GM19193 (cell line): Measurements from ENCODE around the gene VAC14.

Experiments used
- POLR2A ChIP-seq: IDR thresholded peaks from 4 replicates; pipeline ENCODE4 v1.6.1; 2011; ENCODE audit not compliant: insufficient read depth, insufficient read length; ENCODE audit errors: extremely low read depth

The VAC14 gene

GRCh38 chr16:70682239-70683145 lies 118.5 kb downstream of the VAC14 start:
- no peak for TF ChIP-seq POLR2A

DNA sequence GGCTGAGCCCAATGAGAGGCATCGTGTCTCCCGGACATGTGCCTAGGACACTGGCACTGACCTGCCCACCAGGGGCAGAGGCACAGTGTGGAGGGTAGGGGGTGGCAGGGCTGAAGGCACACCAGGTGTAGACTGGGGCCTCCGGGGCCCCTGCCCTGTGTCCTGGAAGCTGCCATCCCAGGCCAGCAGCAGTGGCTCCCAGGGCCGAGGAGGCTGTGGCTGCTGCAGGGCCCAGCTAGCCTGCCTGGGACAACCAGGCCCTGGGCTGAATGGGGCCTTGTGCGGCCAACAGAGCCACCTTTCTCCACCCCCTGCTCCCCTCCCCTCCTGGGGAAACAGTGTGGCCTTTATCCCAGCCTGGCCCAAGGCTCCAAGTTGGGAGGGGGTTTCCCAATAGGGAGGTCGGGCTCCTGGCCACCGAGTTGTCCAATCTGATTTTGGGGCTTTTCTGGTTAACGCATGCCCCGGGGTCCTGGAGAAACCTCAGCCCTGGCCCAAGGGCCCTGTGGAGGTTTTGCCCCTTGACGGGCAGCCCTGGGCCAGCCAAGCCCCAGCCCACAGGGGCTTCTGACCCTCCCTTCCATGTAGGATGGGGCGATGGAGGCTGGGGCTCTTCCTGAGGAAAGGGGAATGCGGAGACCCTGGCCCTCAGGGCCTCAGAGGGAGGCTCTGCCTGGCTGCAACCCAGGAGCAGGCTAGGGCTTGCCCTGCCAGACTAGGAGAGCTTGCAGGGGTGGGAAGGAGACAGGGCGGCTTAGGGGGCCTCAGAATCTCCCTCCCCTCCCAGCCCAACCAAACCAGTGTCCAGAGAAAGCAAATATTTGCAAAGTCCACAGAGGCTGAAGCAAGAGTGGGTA lies 119.3 kb downstream of the VAC14 start:
- TF ChIP-seq POLR2A, result no peak

DNA sequence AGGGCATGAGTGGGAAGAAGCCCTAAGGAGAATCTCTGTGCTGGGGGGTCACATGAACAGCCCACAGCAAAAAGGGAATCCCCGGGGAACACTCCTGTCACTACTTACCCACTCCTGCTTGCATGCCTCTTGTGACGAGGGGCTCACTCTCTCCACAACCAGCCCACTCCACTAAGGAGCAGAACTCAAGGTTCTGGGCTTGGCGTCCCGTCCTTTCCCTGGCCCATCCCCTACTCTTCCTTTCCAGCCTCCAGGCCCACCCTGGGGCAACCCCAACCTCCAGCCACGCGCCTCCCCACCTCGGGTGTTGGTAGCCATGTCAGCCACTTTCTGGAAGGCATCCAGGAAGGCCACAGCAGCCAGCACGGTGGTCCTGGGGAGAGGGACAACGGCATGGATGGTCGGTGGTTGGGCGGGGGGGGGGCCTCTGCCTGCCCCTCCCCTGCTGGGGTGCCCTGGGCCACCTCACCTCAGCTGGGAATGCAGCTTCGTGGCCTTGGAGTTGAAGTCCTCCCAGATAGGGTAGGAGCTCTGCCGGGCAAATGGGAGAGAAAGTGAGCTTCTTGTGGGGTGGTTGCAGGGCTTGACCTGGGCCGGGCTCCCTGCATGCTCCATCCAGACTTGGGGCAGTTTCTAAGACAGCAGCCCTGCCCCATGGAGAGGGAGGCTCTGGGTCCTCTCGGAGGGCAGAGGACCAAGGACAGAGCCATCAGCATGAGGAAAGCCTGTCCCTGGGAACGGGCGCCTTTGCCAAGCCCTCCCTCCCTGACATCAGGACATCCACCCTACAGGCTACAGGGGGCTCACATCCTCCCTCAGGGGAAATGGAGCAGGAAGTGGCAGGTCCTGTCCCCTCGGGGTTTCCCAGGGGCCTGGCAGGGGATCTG lies 120.2 kb downstream of the VAC14 start:
- no peak for TF ChIP-seq POLR2A

DNA sequence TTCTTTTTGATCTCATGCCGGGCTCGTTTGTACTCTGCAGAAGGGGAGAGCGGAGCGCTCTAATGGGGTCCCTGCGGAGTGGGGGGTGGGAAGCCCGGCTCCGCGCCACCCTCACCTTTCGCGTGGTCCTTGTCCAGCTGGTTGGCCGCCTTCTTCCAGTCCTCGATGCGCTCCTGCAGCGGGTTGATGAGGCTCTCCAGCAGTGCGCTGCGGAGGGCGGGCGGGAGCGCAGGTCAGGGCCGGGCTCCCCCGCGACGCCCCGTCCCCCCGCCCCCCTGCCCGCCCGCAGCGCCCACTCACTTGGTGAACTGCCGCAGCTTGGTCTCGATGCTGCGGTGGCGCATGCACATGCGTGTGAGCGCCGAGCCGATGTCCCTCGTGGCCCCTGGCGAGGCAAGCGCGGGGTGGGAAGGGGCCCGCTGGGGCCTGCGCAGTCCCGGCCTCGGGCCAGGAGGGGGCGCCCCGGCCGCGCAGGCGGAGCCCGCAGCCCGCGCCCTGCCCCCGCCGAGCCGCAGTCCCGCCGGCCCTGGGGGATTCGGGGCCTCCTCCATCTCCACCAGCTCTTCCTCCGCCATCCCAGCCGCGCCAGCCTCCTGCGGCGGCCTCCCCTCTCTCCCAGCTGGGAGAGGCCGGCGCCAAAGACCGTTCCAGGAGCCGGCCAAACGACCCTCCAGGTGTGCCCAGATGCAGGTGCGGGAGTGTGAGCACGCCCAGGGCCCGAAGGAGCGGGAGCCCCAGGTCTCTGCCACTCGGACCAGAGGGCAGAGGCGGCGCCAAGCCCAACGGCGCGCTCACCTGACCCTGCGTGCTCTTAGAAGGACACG lies 121.1 kb downstream of the VAC14 start:
- TF ChIP-seq POLR2A, result no peak

- no peak for TF ChIP-seq POLR2A
Measured at GRCh38 chr16:70678898-70679670, 121.9 kb downstream of the VAC14 start.

GRCh38 chr16:70678121-70678897 lies 122.6 kb downstream of the VAC14 start:
- TF ChIP-seq POLR2A, result no peak

DNA sequence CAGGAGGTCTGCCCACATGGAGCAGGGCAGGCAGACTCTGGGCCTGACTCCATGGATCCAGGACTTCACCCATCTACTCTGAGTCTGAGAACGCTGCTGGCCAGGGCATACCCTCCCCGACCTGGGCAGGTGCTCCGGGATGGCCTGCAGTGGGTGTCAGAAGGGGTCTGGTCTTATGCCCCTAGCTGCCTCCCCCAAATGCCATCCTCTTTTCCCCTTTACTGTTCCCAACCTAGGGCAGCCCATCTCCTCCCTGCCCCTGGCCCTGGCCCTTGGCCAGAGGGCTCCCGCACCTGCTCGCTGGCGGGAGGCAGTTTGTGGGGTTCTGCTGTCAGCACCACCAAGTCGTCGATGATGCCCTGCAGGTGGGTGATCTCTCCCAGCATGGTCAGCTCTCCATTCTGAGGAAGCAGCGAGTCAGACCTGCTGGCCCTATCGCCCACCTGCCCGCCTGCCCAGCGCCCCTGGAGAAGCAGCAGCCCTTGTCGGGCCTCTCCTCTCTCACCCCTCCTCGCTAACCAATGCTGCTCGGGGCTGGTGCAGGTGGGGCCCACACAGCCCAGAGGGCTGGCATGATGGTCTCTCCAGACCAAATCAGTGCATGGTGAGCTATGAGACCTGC lies 123.3 kb downstream of the VAC14 start:
- no peak for TF ChIP-seq POLR2A

- no peak for TF ChIP-seq POLR2A
Measured at GRCh38 chr16:70676675-70677498, 124.1 kb downstream of the VAC14 start.

GRCh38 chr16:70675851-70676513 lies 125.0 kb downstream of the VAC14 start:
- TF ChIP-seq POLR2A, result no peak

- TF ChIP-seq POLR2A, result no peak
Measured at GRCh38 chr16:70674221-70675014, 126.5 kb downstream of the VAC14 start.
